Bronchial epithelial cell (primary cell): Measurements from ENCODE around the gene THBS4. TPM values are rescaled to one million over a fixed set of nuclear protein-coding genes. Genes with fewer than 3 reads are reported as not detected.

ENCODE experiments used
- DNase-seq: peaks from one replicate; pipeline ENCODE4 v3.0.0-alpha.2; 2010; ENCODE audit warnings: low read depth
- FAIRE-seq: peaks from 2 replicates; lab custom pipeline; 2011; peaks lifted over from hg19 to GRCh38; lab: Jason Lieb, UNC
- H3K27me3 ChIP-seq: 2 replicates; pipeline ENCODE4 v1.5.1; 2011; ENCODE audit warnings: low read length; ENCODE audit not compliant: control insufficient read depth, insufficient read depth
- H3K36me3 ChIP-seq: 2 replicates; pipeline ENCODE4 v1.5.1; 2011; ENCODE audit warnings: low read length; ENCODE audit not compliant: control insufficient read depth, insufficient read depth
- H3K4me3 ChIP-seq: 2 replicates; pipeline ENCODE4 v1.5.1; 2011; ENCODE audit warnings: mild to moderate bottlenecking, low read depth, low read length, control low read depth
- total RNA-seq: library from RNA; depleted of rRNA; stranded (reverse); fragments of >200 nt; gene quantifications from 2 replicates; pipeline ENCODE4 v1.2.1, GENCODE V29; 2014
- TF ChIP-seq, protein P1 (sequence below): IDR thresholded peaks from 2 replicates; pipeline ENCODE4 v1.5.1; 2011; ENCODE audit warnings: mild to moderate bottlenecking, moderate library complexity, low read length, control low read depth, inconsistent platforms; ENCODE audit not compliant: insufficient read depth, severe bottlenecking

Gene THBS4
- total RNA-seq, 1 donor from 2014 or later: 0.26 TPM

DNA sequence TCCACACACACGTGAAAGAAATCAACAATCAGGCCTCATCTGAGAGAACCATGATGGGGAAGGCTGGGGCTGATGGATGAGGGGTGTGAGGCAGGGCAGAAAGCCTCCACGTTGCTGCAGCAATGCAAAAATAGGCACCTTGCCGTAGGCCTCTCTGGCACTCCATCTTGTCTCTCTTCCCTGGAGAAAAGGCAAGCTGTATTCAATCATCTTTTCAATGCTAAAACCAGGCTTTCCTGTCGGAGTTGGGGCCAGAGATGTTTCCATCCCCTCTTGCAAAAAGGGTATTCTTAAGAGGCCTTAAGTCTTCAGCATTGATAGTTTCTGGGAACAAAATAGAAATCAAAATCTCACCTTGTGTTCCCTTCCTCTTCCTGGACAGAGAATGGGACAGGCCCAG lies 80.9 kb downstream of the THBS4 start:
- DNase-seq: no peak
- TF ChIP-seq, protein P1, sequence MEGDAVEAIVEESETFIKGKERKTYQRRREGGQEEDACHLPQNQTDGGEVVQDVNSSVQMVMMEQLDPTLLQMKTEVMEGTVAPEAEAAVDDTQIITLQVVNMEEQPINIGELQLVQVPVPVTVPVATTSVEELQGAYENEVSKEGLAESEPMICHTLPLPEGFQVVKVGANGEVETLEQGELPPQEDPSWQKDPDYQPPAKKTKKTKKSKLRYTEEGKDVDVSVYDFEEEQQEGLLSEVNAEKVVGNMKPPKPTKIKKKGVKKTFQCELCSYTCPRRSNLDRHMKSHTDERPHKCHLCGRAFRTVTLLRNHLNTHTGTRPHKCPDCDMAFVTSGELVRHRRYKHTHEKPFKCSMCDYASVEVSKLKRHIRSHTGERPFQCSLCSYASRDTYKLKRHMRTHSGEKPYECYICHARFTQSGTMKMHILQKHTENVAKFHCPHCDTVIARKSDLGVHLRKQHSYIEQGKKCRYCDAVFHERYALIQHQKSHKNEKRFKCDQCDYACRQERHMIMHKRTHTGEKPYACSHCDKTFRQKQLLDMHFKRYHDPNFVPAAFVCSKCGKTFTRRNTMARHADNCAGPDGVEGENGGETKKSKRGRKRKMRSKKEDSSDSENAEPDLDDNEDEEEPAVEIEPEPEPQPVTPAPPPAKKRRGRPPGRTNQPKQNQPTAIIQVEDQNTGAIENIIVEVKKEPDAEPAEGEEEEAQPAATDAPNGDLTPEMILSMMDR: no peak
- Histone ChIP-seq H3K4me3 (no peak overlapping the region), H3K27me3 (no peaks in the 10 kb centered on the region), H3K36me3 (no peaks in the 10 kb centered on the region)
- no peak for FAIRE-seq

- DNase-seq (no peak), FAIRE-seq (no peak)
- Histone ChIP-seq H3K27me3 (no peaks in the 10 kb centered on the region), H3K36me3 (no peaks in the 10 kb centered on the region), H3K4me3 (no peak overlapping the region)
- TF ChIP-seq, protein P1: no peak
These were observed 81.3 kb downstream of the THBS4 start for GRCh38 chr5:80116465-80116864.

DNA sequence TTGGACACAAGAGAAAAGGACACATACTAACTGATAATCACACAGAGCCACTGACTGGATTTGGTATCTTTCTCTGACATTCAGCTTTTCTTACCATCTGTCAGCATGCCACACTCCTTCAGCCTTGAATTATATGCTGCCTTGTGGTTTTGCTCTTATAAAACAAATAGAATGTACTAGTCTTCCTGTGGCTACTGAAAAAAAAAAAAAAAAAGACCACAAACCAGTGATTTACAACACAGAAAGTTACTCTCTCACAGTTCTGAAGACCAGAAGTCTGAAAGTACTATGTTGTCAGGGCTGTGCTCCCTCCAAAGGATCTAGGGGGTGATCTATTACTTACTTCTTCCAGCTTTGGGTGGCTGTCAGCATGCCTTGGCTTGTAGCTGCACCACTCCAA lies 82.3 kb downstream of the THBS4 start:
- TF ChIP-seq, protein P1: no peak
- Histone ChIP-seq H3K27me3 (no peaks in the 10 kb centered on the region), H3K36me3 (no peaks in the 10 kb centered on the region), H3K4me3 (no peak overlapping the region)
- no peak for DNase-seq
- no peak for FAIRE-seq

GRCh38 chr5:80119372-80119771 lies 84.2 kb downstream of the THBS4 start:
- TF ChIP-seq, protein P1: no peak
- FAIRE-seq: no peak
- Histone ChIP-seq H3K4me3 (no peak overlapping the region), H3K27me3 (no peaks in the 10 kb centered on the region), H3K36me3 (no peaks in the 10 kb centered on the region)
- DNase-seq: no peak

DNA sequence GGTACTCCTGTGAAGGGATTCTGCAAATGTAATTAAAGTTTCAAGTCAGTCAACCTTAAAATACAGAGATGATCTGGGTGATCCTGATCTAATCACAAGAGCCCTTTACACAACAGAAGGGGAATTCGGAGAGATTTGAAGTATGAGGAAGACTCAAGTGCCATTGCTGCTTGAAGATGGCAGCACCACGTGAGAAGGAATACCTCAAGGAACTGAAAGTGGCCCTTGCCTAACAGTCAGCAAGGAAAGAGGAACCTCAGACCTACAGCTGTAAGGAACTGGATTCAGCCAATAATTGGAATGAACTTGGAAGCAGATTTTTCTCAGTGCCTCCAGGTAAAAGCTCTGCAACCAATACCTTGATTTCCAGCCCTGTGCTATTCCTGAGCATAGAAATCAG lies 87.4 kb downstream of the THBS4 start:
- Histone ChIP-seq H3K36me3 (no peaks in the 10 kb centered on the region), H3K4me3 (no peak overlapping the region), H3K27me3 (no peaks in the 10 kb centered on the region)
- DNase-seq: no peak
- no peak for FAIRE-seq
- TF ChIP-seq, protein P1: no peak
